PFSK-1 (cell line): ENCODE measurements around the gene SLX9.

Experiments
- FOXP2 ChIP-seq: optimal IDR thresholded peaks from 2 replicates; pipeline ENCODE3; 2011; ENCODE audit warnings: borderline replicate concordance, control low read depth, inconsistent platforms; ENCODE audit not compliant: insufficient read depth; ENCODE audit errors: extremely low read length, extremely low read depth
- POLR2AphosphoS5 ChIP-seq: IDR thresholded peaks from 2 replicates; pipeline ENCODE4 v1.6.1; 2012; ENCODE audit warnings: low read depth, mild to moderate bottlenecking, control low read depth, low read length, moderate library complexity
- REST ChIP-seq, 2 experiments: IDR thresholded peaks; 2 replicates each; pipeline versions ENCODE4 v1.6.1 to v1.8.0; 2011 to 2012; ENCODE audit warnings: low read depth in 2 of 2, low read length in 2 of 2, control low read depth in 1 of 2, inconsistent platforms in 1 of 2, mild to moderate bottlenecking in 1 of 2, moderate library complexity in 1 of 2; ENCODE audit not compliant: insufficient read depth in 1 of 2
- SIN3A ChIP-seq: IDR thresholded peaks from 2 replicates; pipeline ENCODE4 v1.6.1; 2012; ENCODE audit warnings: mild to moderate bottlenecking, low read length, moderate library complexity, borderline replicate concordance; ENCODE audit not compliant: insufficient read depth
- TAF1 ChIP-seq: IDR thresholded peaks from 2 replicates; pipeline ENCODE4 v1.6.1; 2012; ENCODE audit warnings: low read length, control low read depth, borderline replicate concordance; ENCODE audit not compliant: insufficient read depth

The SLX9 gene

DNA sequence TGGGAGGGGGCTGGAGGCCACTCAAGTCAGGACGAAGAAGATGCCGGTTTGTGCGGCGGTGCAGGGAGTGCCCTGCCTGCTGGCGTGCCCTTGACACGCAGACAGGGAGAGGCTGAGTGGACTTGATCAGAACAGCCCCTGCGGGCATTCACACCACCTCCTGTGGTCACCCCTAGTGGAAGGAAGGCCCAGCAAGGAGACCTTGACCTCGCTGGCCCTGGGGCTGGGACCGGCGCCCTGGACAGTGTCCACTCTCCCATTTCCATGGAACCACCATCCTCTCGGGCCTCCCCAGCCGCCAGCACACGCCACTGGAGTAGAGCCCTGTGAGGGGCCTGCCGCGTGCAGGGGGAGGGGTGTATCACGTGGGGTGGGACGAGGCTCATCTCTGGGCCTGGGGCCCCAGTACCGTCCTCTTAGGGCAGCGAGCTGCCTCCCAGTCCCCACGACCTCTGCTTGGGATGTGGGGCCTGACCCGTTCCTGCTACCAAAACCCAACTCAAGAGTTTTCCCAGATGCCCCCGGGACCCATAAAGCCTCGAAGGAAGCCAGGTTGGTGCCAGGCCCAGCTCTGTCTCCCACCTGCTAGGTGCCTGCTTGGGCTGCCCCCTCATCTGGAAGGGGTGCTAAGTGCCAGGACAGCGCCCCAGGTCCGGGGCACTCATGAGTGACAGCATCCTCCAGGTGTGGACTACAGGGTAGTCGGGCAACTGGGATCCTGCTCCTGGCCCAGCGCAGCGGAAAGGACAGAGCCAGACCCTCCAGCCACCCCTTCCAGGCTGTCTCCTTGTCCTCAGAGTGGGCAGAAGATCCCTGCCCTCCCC lies 62.8 kb downstream of the SLX9 start:
- TF ChIP-seq REST (IDR thresholded peaks at IDR 0.05; ENCODE audit: insufficient read depth in 1 of 2, low read depth in 2 of 2, low read length in 2 of 2) (no peak), FOXP2 (no peak), SIN3A (no peak), TAF1 (no peak), POLR2AphosphoS5 (no peak)

DNA sequence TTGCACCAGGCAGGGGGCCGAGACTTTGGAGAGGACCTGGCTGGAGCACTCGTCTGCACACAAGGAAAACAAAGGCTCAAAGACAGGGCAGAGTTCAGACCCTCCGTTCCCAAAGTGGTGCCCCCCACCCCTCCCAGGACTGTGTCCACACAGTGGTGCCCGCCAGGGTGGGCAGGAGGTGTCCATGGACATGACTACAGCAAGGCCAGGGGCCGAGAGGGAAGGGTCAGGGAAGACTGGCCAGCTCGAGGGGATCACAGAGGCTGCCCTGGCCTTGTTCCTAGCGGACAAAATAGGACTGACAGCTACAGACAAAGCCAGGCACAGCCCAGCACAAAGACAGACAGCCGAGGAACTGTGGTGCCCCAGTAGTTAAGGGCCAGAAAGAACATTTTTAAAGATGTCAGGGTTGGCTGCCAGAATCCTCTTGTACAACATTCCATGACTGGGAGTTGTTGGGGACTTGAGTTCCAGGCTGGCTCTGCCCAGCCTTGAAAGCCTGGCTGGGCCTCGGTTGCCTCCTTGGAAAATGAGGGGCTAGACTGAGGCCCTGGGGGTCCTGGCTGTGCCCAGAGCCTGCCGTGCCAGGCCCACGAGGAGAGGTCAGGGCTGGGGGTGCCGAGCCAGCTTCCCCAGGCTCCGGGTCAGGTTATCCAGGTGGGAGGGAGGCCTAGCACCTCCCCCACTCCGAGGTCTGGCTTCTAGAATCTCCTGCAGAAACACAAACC lies 63.7 kb downstream of the SLX9 start:
- TF ChIP-seq FOXP2: no peak
- no peak for TF ChIP-seq POLR2AphosphoS5
- no peak for TF ChIP-seq REST (IDR thresholded peaks at IDR 0.05; ENCODE audit: insufficient read depth in 1 of 2, low read depth in 2 of 2, low read length in 2 of 2)
- TF ChIP-seq SIN3A: no peak
- TF ChIP-seq TAF1: no peak

DNA sequence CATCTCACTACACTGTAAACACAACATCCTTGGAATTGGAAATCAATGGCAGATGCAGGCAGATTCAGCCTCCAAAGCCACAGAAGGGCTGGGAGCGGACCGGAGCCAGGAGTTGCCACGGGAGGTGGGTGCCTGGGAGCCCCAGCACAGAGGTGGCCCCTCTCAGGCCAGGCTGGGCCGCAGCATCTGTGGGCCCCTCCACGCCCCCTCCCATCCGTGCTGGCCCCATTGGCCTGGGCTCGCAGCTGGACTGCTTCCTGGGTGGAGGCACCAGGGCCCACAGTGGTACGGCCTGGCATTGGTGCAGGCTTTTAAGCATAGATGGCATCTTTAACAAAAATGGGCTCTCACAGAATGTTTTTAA lies 64.2 kb downstream of the SLX9 start:
- TF ChIP-seq SIN3A (no peak), POLR2AphosphoS5 (no peak), FOXP2 (no peak), REST (IDR thresholded peaks at IDR 0.05; ENCODE audit: insufficient read depth in 1 of 2, low read depth in 2 of 2, low read length in 2 of 2) (no peak), TAF1 (no peak)

GRCh38 chr21:45004481-45005247 lies 64.8 kb downstream of the SLX9 start:
- TF ChIP-seq FOXP2: no peak
- TF ChIP-seq POLR2AphosphoS5: no peak
- no peak for TF ChIP-seq REST (IDR thresholded peaks at IDR 0.05; ENCODE audit: insufficient read depth in 1 of 2, low read depth in 2 of 2, low read length in 2 of 2)
- no peak for TF ChIP-seq SIN3A
- no peak for TF ChIP-seq TAF1
